Endothelial cell of umbilical vein (primary cell): ENCODE measurements around the gene VIT. TPM values are rescaled to one million over a fixed set of nuclear protein-coding genes. Genes with fewer than 3 reads are reported as not detected.

Source experiments
- BruUV-seq: library from RNA; stranded (reverse); fragments of 400-500 nt; replicated peaks from 2 replicates; lab custom pipeline; 2021; lab: Mats Ljungman, UMichigan
- CTCF ChIA-PET: fragments of 300-600, 350-600 bp; sonication (Branson Sonifier 250); formaldehyde crosslinking; loops from one replicate; lab custom pipeline; 2021; ENCODE audit warnings: antibody characterized with exemption, inconsistent platforms; lab: Charles Lee
- POLR2A ChIA-PET: fragments of 300-600, 350-600 bp; sonication (Branson Sonifier 250); formaldehyde crosslinking; loops from one replicate; lab custom pipeline; 2021; ENCODE audit warnings: antibody characterized with exemption, inconsistent platforms; lab: Charles Lee
- DNase-seq: peaks from one replicate; pipeline ENCODE4 v3.0.0-alpha.2; 2011; ENCODE audit warnings: low read depth, low spot score
- FAIRE-seq: peaks from 2 replicates; lab custom pipeline; 2011; peaks lifted over from hg19 to GRCh38; lab: Jason Lieb, UNC
- H2AFZ ChIP-seq: 2 replicates; pipeline ENCODE4 v1.6.0; 2012; ENCODE audit warnings: low read depth, low read length, control low read depth, inconsistent platforms
- H3K27ac ChIP-seq: 2 replicates; pipeline ENCODE4 v1.5.1; 2011; ENCODE audit warnings: low read depth, mild to moderate bottlenecking, control low read depth, low read length, moderate library complexity; ENCODE audit not compliant: insufficient read depth
- H3K27me3 ChIP-seq, 2 experiments: 2 replicates each; pipeline versions ENCODE4 v1.6.0 to v1.6.1; 2011; ENCODE audit warnings: low read length in 2 of 2, mixed read lengths in 1 of 2; ENCODE audit not compliant: control insufficient read depth in 2 of 2, insufficient read depth in 2 of 2
- H3K36me3 ChIP-seq, 2 experiments: 2 replicates in 1 of 2; 3 replicates in 1 of 2; pipeline ENCODE4 v1.5.1; 2011; ENCODE audit warnings: low read length in 2 of 2, mild to moderate bottlenecking in 1 of 2, moderate library complexity in 1 of 2; ENCODE audit not compliant: control insufficient read depth in 2 of 2, insufficient read depth in 2 of 2; ENCODE audit errors: extremely low read depth in 1 of 2
- H3K4me1 ChIP-seq: 3 replicates; pipeline ENCODE4 v1.5.1; 2011; ENCODE audit warnings: mild to moderate bottlenecking, low read length; ENCODE audit not compliant: control insufficient read depth, insufficient read depth; ENCODE audit errors: extremely low read depth
- H3K4me2 ChIP-seq: 2 replicates; pipeline ENCODE4 v1.6.1; 2011; ENCODE audit warnings: low read length, control low read depth, mixed read lengths; ENCODE audit not compliant: insufficient read depth
- H3K4me3 ChIP-seq, 3 experiments: fragments of 200-600 bp in 1 of 3; sonication (generic), shearing (Covaris generic) in 1 of 3; replicated peaks in 1 of 3; 2 replicates each; pipeline ENCODE4 v1.5.1; 2011 to 2016; ENCODE audit warnings: control low read depth in 3 of 3, low read length in 3 of 3, mild to moderate bottlenecking in 2 of 3, inconsistent platforms in 1 of 3, low read depth in 1 of 3, moderate library complexity in 1 of 3; ENCODE audit not compliant: insufficient read depth in 1 of 3
- H3K79me2 ChIP-seq: 2 replicates; pipeline ENCODE4 v1.6.0; 2012; ENCODE audit warnings: low read length, inconsistent platforms; ENCODE audit not compliant: control insufficient read depth, insufficient read depth
- H3K9ac ChIP-seq: replicated peaks from 2 replicates; pipeline ENCODE3; 2011; ENCODE audit warnings: low read length, control low read depth; ENCODE audit not compliant: insufficient read depth; ENCODE audit errors: extremely low read depth
- H3K9me1 ChIP-seq: replicated peaks from 3 replicates; pipeline ENCODE4 v1.6.0; 2011; ENCODE audit warnings: mild to moderate bottlenecking, low read length; ENCODE audit not compliant: control insufficient read depth, insufficient read depth; ENCODE audit errors: extremely low read depth
- H3K9me3 ChIP-seq: replicated peaks from 2 replicates; pipeline ENCODE4 v1.5.1; 2012; ENCODE audit warnings: low read length, inconsistent platforms; ENCODE audit not compliant: control insufficient read depth, insufficient read depth
- H4K20me1 ChIP-seq: replicated peaks from 2 replicates; pipeline ENCODE3; 2011; ENCODE audit warnings: mild to moderate bottlenecking, low read length; ENCODE audit not compliant: control insufficient read depth, insufficient read depth; ENCODE audit errors: extremely low read depth
- CTCF ChIP-seq, 2 donors: IDR thresholded peaks; 1 replicate in 1 of 2; 2 replicates in 1 of 2; pipeline ENCODE4 v1.5.1; 2011; ENCODE audit warnings: low read length in 2 of 2, mild to moderate bottlenecking in 2 of 2, moderate library complexity in 2 of 2, control low read depth in 1 of 2, inconsistent platforms in 1 of 2, low read depth in 1 of 2; ENCODE audit not compliant: insufficient read depth in 1 of 2; ENCODE audit errors: extremely low read depth in 1 of 2
- EZH2 ChIP-seq: IDR thresholded peaks from 2 replicates; pipeline ENCODE4 v1.6.1; 2012; ENCODE audit warnings: borderline replicate concordance, low read depth, mild to moderate bottlenecking, moderate library complexity, low read length, inconsistent platforms; ENCODE audit not compliant: severe bottlenecking
- FOS ChIP-seq: IDR thresholded peaks from 2 replicates; pipeline ENCODE4 v1.6.1; 2011; ENCODE audit warnings: mild to moderate bottlenecking, low read length, moderate library complexity, borderline replicate concordance; ENCODE audit not compliant: insufficient read depth
- GATA2 ChIP-seq: IDR thresholded peaks from 2 replicates; pipeline ENCODE4 v1.7.0; 2011; ENCODE audit warnings: low read depth, mild to moderate bottlenecking, moderate library complexity, mixed read lengths, low read length; ENCODE audit not compliant: insufficient read length, insufficient read depth
- JUN ChIP-seq: IDR thresholded peaks from 2 replicates; pipeline ENCODE4 v1.6.1; 2011; ENCODE audit warnings: borderline replicate concordance, low read depth; ENCODE audit not compliant: insufficient read length, insufficient read depth
- MAX ChIP-seq: IDR thresholded peaks from 2 replicates; pipeline ENCODE4 v1.6.1; 2011; ENCODE audit not compliant: insufficient read depth, insufficient read length
- MYC ChIP-seq: IDR thresholded peaks from one replicate; pipeline ENCODE4 v1.6.1; 2011; ENCODE audit warnings: mild to moderate bottlenecking, low read depth, low read length
- POLR2A ChIP-seq: IDR thresholded peaks from 2 replicates; pipeline ENCODE4 v1.6.1; 2012; ENCODE audit warnings: low read depth, mild to moderate bottlenecking, control low read depth, low read length
- POLR2AphosphoS5 ChIP-seq: IDR thresholded peaks from 2 replicates; pipeline ENCODE4 v1.6.1; 2012; ENCODE audit warnings: low read depth, mild to moderate bottlenecking, control low read depth, low read length, moderate library complexity; ENCODE audit not compliant: insufficient read depth
- dilution Hi-C: fragments of 300-500 bp; cut with MboI; formaldehyde crosslinking; loops from one replicate; pipeline ENCODE4 v1.15.0; 2019; ENCODE audit warnings: low sequenced_read_pairs; ENCODE audit not compliant: extremely low pct_ligation_motif_present
- intact Hi-C: fragments of 100-400 bp; cut with micrococcal nuclease; formaldehyde crosslinking; loops from one replicate; pipeline ENCODE4 v1.10.0; 2022
- polyA plus RNA-seq, 4 experiments: library from polyadenylated mRNA; depleted of rRNA in 3 of 4; stranded (reverse) in 3 of 4; unstranded in 1 of 4; fragments of >200 nt; gene quantifications; 2 replicates each; pipeline versions ENCODE4 v1.2.1 to v1.2.3, GENCODE V29; 2011 to 2012; ENCODE audit warnings: missing spikeins in 1 of 4
- total RNA-seq: library from RNA; stranded (reverse); gene quantifications from 2 replicates; pipeline ENCODE4 v1.2.3, GENCODE V29; 2021

VIT gene
- total and polyA plus RNA-seq, 2 donors (not counting 3 experiments of a cell fraction or from before 2014, with no cell fraction given): 0.54 to 0.88 TPM

DNA sequence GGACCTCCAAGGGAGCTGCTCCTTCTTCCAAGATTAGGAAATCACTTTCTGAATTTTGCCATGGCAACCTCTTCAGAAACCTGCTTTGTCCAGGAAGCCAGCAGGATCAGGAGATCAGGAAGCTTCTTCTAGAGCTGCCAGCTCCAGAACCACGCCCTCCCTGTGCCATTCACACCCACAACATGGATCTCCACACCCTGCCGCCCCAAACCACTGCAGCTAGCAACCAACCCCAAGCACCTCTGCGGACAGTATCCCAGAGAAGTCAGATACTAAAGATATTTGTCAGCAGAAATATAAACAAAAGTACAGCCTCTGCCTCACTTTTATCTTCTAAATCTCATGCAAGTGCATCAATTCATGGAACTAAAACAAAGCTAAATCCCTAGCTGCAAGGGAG lies 106.4 kb downstream of the VIT start:
- Histone ChIP-seq H3K79me2 (no peaks in the 10 kb centered on the region), H3K27ac (no peak overlapping the region), H3K9ac (no peak overlapping the region), H3K27me3 (peaks cover 5 to 9% of the 10 kb centered on the region in 2 experiments), H3K9me3 (no peaks in the 10 kb centered on the region), H3K9me1 (no peaks in the 10 kb centered on the region), H3K4me1 (no peaks in the 10 kb centered on the region), H3K4me2 (no peak overlapping the region), H3K4me3 (no peak overlapping the region), H4K20me1 (no peaks in the 10 kb centered on the region), H2AFZ (no peak overlapping the region), H3K36me3 (no peaks in the 10 kb centered on the region)
- DNase-seq (no peak), FAIRE-seq (no peak)
- BruUV-seq: no TSS peak
- POLR2A ChIA-PET: no interaction called here
- intact Hi-C loops (no loop called here), dilution Hi-C loops (no loop called here)
- CTCF ChIA-PET: interaction anchor here (1.2 to 1.7 kb wide), 3 partner anchors 11 to 18 kb away, joined by 3 to 6 read pairs (median 5); no protein-coding TSS in a partner anchor
- no peak for TF ChIP-seq CTCF (IDR thresholded peaks at IDR 0.05; ENCODE audit: extremely low read depth in 1 of 2, insufficient read depth in 1 of 2, low read depth in 1 of 2, low read length in 2 of 2)
- no peak for TF ChIP-seq JUN
- TF ChIP-seq MYC: no peak
- TF ChIP-seq POLR2AphosphoS5: no peak
- TF ChIP-seq POLR2A: no peak
- no peak for TF ChIP-seq FOS
- TF ChIP-seq EZH2: no peak
- TF ChIP-seq MAX: no peak
- no peak for TF ChIP-seq GATA2
